ENCODE results near the gene RAD51B. TPM values are rescaled to one million over a fixed set of nuclear protein-coding genes. Genes with fewer than 3 reads are reported as not detected.
A peak's percentile ranks its signal among the peaks of the same experiment; 100 is the strongest.

The RAD51B gene
- polyA plus RNA-seq, 3 donors, result 3.6 to 11.6 (median 9.4) TPM

DNA sequence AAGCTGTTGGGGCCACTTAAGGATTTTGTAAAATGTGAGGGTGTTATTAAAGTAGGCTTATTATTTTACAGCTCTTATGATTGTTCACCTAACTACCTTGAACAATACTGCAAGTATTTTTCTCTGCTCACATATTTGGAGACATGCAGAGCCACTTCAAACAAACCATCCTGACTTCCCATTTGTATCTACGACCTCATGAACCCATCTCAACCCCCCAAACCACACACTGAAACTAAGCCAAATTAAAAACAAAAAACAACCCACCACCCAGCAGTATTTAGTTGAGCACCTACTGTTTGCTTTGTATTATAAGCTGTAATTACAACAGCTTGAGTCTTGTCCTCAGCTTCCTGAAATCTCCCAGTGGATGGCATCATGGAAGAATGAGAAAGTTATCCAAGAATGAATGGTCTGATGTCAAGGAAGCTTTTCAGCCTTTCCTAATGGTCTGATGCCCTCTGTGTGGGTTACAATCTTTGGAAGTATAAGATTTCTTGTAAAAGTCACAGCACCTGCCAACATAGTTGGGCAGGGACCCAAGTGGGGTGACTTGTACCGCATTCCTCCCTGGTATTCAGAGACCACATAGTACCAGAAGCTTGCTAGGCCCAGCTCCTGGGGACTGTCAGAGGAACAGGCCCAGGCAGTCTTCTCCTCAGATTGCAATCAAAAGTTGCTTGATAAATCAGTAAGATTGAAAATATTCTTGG is 556.6 kb downstream of the RAD51B start:
- no peaks in the 10 kb centered on the region for H3K9me3 ChIP-seq (replicated peaks in 1 of 2; ENCODE audit: control insufficient read depth in 1 of 2, insufficient read depth in 1 of 2, low read length in 2 of 2)
- Mint-ChIP-seq H3K9me3 (no peaks in the 10 kb centered on the region), H3K27me3 (ENCODE audit: low read depth in 3 of 3) (peaks cover 0 to 2% (median 0%) of the 10 kb centered on the region in 3 donors), H3K4me1 (peaks cover 49% of the 10 kb centered on the region), H3K4me3 (no peak overlapping the region), H3K27ac (peak overlapping the region in 6 of 7 donors; percentile 92 to 98 (median 94)), H3K36me3 (peaks cover 2 to 5% of the 10 kb centered on the region in 2 donors)
- H3K4me3 ChIP-seq (replicated peaks in 1 of 3; ENCODE audit: low read depth in 2 of 3, low read length in 3 of 3), result no peak overlapping the region
- H3K9ac ChIP-seq (ENCODE audit: insufficient read depth, low read length, poor library complexity, severe bottlenecking), result no peak overlapping the region
- H4K20me1 ChIP-seq (ENCODE audit: insufficient read depth, low read length), result no peaks in the 10 kb centered on the region
- TF ChIP-seq, protein P1, sequence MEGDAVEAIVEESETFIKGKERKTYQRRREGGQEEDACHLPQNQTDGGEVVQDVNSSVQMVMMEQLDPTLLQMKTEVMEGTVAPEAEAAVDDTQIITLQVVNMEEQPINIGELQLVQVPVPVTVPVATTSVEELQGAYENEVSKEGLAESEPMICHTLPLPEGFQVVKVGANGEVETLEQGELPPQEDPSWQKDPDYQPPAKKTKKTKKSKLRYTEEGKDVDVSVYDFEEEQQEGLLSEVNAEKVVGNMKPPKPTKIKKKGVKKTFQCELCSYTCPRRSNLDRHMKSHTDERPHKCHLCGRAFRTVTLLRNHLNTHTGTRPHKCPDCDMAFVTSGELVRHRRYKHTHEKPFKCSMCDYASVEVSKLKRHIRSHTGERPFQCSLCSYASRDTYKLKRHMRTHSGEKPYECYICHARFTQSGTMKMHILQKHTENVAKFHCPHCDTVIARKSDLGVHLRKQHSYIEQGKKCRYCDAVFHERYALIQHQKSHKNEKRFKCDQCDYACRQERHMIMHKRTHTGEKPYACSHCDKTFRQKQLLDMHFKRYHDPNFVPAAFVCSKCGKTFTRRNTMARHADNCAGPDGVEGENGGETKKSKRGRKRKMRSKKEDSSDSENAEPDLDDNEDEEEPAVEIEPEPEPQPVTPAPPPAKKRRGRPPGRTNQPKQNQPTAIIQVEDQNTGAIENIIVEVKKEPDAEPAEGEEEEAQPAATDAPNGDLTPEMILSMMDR (IDR thresholded peaks at IDR 0.05), result no peak
- peak overlapping the region; percentile 68 to 81 for H3K27ac ChIP-seq (ENCODE audit: low read depth in 1 of 2, low read length in 2 of 2)
- H3K4me1 ChIP-seq (ENCODE audit: control insufficient read depth in 1 of 2, insufficient read depth in 2 of 2, low read length in 2 of 2), result peaks cover 47 to 50% of the 10 kb centered on the region in 2 donors
- no peak for DNase-seq
- H2AFZ ChIP-seq (ENCODE audit: insufficient read depth, low read depth, low read length, poor library complexity, severe bottlenecking), result no peak overlapping the region
- H3K79me2 ChIP-seq (ENCODE audit: insufficient read depth, low read length), result no peaks in the 10 kb centered on the region
- no CpG with 5 or more reads among the region's 2 CpGs for WGBS (ENCODE audit: insufficient coverage)
- H3K27me3 ChIP-seq (ENCODE audit: control insufficient read depth in 2 of 2, insufficient read depth in 2 of 2, low read length in 2 of 2), result no peaks in the 10 kb centered on the region
- intact Hi-C loops (cut with micrococcal nuclease), result no loop called here
- H3K36me3 ChIP-seq (replicated peaks in 1 of 2; ENCODE audit: control insufficient read depth in 1 of 2, insufficient read depth in 2 of 2, low read length in 2 of 2), result no peaks in the 10 kb centered on the region
- no peak overlapping the region for H3K4me2 ChIP-seq (replicated peaks; ENCODE audit: extremely low read depth, low read length, poor library complexity, severe bottlenecking)

DNA sequence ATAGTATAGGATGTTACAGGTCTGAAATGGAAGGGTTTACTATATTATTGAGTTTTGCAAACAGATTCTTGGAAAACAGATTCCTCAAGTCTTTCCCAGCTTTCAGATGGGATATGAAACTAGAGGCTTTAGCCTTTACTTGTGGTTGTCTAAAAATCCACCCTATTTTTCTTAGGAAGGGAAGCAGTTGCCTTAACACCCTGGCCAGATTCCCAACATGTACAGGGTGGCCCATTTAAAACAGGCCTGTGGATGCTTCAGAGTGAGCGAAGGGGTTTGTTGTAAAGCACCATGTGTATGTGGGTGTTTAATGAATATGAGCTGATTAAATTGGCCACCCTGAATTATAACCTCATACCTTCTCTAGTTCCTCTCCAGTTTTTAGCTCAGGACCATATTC is 557.4 kb downstream of the RAD51B start:
- Histone ChIP-seq H4K20me1 (ENCODE audit: insufficient read depth, low read length) (no peaks in the 10 kb centered on the region), H3K79me2 (ENCODE audit: insufficient read depth, low read length) (no peaks in the 10 kb centered on the region), H3K4me3 (replicated peaks in 1 of 3; ENCODE audit: low read depth in 2 of 3, low read length in 3 of 3) (peak overlapping the region in 1 of 3 experiments; percentile 19), H2AFZ (ENCODE audit: insufficient read depth, low read depth, low read length, poor library complexity, severe bottlenecking) (peak overlapping the region; percentile 36), H3K36me3 (replicated peaks in 1 of 2; ENCODE audit: control insufficient read depth in 1 of 2, insufficient read depth in 2 of 2, low read length in 2 of 2) (no peaks in the 10 kb centered on the region), H3K27ac (ENCODE audit: low read depth in 1 of 2, low read length in 2 of 2) (peak overlapping the region; percentile 68 to 81), H3K9me3 (replicated peaks in 1 of 2; ENCODE audit: control insufficient read depth in 1 of 2, insufficient read depth in 1 of 2, low read length in 2 of 2) (no peaks in the 10 kb centered on the region), H3K4me2 (replicated peaks; ENCODE audit: extremely low read depth, low read length, poor library complexity, severe bottlenecking) (peak overlapping the region; percentile 26), H3K9ac (ENCODE audit: insufficient read depth, low read length, poor library complexity, severe bottlenecking) (no peak overlapping the region), H3K4me1 (ENCODE audit: control insufficient read depth in 1 of 2, insufficient read depth in 2 of 2, low read length in 2 of 2) (peaks cover 47 to 50% of the 10 kb centered on the region in 2 donors), H3K27me3 (ENCODE audit: control insufficient read depth in 2 of 2, insufficient read depth in 2 of 2, low read length in 2 of 2) (no peaks in the 10 kb centered on the region)
- no CpG with 5 or more reads among the region's 1 CpG for WGBS (ENCODE audit: insufficient coverage)
- intact Hi-C loops (cut with micrococcal nuclease), result no loop called here
- Mint-ChIP-seq H3K36me3 (peaks cover 2 to 9% of the 10 kb centered on the region in 2 donors), H3K4me1 (peaks cover 49% of the 10 kb centered on the region), H3K27me3 (ENCODE audit: low read depth in 3 of 3) (peaks cover 0 to 2% (median 0%) of the 10 kb centered on the region in 3 donors), H3K27ac (peak overlapping the region; percentile 92 to 98 (median 94)), H3K4me3 (peak overlapping the region; percentile 12 to 53), H3K9me3 (no peaks in the 10 kb centered on the region)
- TF ChIP-seq, protein P1 (IDR thresholded peaks at IDR 0.05), result no peak
- DNase-seq, result no peak
